Uterus (tissue), 4 donors: ENCODE measurements around the gene SLC17A5. TPM values are rescaled to one million over a fixed set of nuclear protein-coding genes. Genes with fewer than 3 reads are reported as not detected.
"Not testable (repeated sequence)": the region's sequence is repeated elsewhere in the genome, so short reads cannot be mapped to it uniquely, and the experiment has no call there.

ENCODE experiments used
- DNase-seq, 2 donors: peaks; one replicate each; pipeline ENCODE4 v3.0.0-alpha.2; 2019 to 2020
- H3K27ac ChIP-seq, 2 donors: fragments of 200-600 bp; sonication (generic); 1 replicate in 1 of 2; 2 replicates in 1 of 2; pipeline ENCODE4 v1.5.1; 2016 to 2018
- H3K27me3 ChIP-seq, 2 donors: fragments of 200-600 bp; sonication (generic); one replicate each; pipeline ENCODE4 v1.5.1; 2018 to 2019; ENCODE audit warnings: control low read depth in 1 of 2
- H3K36me3 ChIP-seq, 2 donors: fragments of 200-600 bp; sonication (generic); one replicate each; pipeline ENCODE4 v1.5.1; 2019; ENCODE audit warnings: control low read depth in 1 of 2
- H3K4me1 ChIP-seq, 2 donors: fragments of 200-600 bp; sonication (generic); one replicate each; pipeline ENCODE4 v1.5.1; 2018 to 2019; ENCODE audit warnings: control low read depth in 1 of 2
- H3K4me3 ChIP-seq, 2 donors: fragments of 200-600 bp; sonication (generic); 1 replicate in 1 of 2; 2 replicates in 1 of 2; pipeline ENCODE4 v1.5.1; 2018 to 2019; ENCODE audit warnings: mild to moderate bottlenecking in 1 of 2
- H3K9me3 ChIP-seq, 2 donors: fragments of 200-600 bp; sonication (generic); one replicate each; pipeline ENCODE4 v1.5.1; 2019; ENCODE audit warnings: control low read depth in 1 of 2
- POLR2A ChIP-seq, 2 donors: fragments of 450-650 bp; IDR thresholded peaks; one replicate each; pipeline ENCODE4 v1.6.1; 2016; ENCODE audit warnings: antibody characterized with exemption in 2 of 2, mild to moderate bottlenecking in 1 of 2, moderate library complexity in 1 of 2
- intact Hi-C: fragments of 100-400 bp; cut with DNase I; formaldehyde crosslinking; loops from one replicate; pipeline ENCODE4 v1.15.1; 2023; ENCODE audit warnings: low total_unique reads
- total RNA-seq, 4 donors: library from RNA; depleted of rRNA in 3 of 4; stranded (reverse); fragments of >200 nt in 3 of 4; gene quantifications; one replicate each; pipeline versions ENCODE4 v1.1.0 to v1.2.4, GENCODE V29; 2014 to 2023
- TF ChIP-seq, protein P1 (sequence below), 4 experiments: fragments of 200-600 bp in 2 of 4; fragments of 450-650 bp in 2 of 4; sonication (generic) in 2 of 4; IDR thresholded peaks; one replicate each; pipeline ENCODE4 v1.5.1; 2016 to 2019; ENCODE audit warnings: antibody characterized with exemption in 4 of 4, mild to moderate bottlenecking in 2 of 4, moderate library complexity in 1 of 4
- donor health status: DM: yes; HTN: yes; CAD: no.

The SLC17A5 gene
- total RNA-seq, 4 donors from 2014 or later = 3.6 to 27.4 (median 11.6) TPM

DNA sequence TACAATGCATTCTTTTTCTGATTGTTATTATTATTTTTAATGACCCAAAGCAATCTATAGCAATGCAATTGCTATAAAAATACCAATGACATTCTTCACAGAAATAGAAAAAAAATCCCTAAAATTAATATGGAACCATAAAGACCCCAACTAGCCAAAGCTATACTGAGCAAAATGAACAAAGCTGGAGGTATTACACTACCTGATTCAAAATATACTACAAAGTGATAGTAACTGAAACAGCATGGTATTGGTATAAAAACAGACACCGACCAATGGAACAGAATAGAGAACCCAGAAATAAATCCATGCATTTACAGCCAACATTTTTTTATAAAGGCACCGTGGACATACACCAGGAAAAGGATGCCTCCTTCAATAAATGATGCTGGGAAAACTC lies 72.5 kb downstream of the SLC17A5 start:
- Histone ChIP-seq H3K36me3 (no peaks in the 10 kb centered on the region), H3K9me3 (no peaks in the 10 kb centered on the region), H3K27ac (peak overlapping the region; percentile 96 to 100), H3K4me1 (peaks cover 5 to 7% of the 10 kb centered on the region in 2 donors), H3K27me3 (no peaks in the 10 kb centered on the region), H3K4me3 (no peak overlapping the region)
- intact Hi-C loops = no loop called here
- TF ChIP-seq, protein P1, sequence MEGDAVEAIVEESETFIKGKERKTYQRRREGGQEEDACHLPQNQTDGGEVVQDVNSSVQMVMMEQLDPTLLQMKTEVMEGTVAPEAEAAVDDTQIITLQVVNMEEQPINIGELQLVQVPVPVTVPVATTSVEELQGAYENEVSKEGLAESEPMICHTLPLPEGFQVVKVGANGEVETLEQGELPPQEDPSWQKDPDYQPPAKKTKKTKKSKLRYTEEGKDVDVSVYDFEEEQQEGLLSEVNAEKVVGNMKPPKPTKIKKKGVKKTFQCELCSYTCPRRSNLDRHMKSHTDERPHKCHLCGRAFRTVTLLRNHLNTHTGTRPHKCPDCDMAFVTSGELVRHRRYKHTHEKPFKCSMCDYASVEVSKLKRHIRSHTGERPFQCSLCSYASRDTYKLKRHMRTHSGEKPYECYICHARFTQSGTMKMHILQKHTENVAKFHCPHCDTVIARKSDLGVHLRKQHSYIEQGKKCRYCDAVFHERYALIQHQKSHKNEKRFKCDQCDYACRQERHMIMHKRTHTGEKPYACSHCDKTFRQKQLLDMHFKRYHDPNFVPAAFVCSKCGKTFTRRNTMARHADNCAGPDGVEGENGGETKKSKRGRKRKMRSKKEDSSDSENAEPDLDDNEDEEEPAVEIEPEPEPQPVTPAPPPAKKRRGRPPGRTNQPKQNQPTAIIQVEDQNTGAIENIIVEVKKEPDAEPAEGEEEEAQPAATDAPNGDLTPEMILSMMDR (IDR thresholded peaks at IDR 0.05) = no peak
- no peak for TF ChIP-seq POLR2A (IDR thresholded peaks at IDR 0.05)
- DNase-seq = no peak

DNA sequence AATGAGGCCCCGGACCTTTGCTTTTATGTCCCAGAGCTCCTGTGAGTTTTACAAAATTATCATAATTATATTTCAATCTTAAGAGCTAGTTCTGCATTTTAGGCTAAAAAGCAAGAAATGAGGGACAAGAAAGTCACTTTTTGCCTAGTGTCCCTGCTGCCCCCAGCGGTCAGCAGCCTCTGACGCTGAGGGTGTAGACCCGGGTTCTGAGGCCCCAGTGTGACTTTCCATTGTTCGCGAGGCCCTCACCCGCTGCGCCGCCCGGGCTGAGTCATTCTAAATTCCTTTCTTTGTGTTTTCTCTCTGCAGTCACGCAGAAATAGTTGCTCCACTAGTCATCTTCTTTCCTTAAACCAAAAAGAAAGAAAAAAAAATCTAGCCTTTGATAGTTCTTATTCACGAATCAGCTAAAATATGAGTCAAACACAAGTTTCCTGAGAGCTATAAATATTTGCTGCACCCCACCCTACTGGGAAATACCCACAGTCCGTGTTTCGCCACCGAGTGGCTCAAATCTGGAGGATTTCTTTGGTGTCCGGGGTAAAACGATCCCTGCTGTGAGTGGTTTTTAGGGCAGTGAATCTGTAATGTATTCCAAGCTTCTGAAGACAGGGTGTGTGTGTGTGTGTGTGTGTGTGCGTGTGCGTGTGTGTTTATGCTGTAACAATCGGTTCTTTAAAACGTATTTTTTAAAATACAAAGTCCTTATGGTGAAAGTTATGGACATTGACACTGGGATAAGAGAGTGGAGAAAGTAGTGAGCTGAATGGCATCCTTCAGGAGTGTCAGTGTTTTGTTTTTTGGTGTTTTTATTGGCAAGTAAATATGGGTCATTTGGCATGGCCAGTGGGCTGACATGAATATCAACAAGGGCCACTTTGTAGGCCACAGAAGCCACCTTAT lies 73.3 kb downstream of the SLC17A5 start:
- intact Hi-C loops = no loop called here
- peak; percentile 21 to 48 for TF ChIP-seq POLR2A (IDR thresholded peaks at IDR 0.05)
- TF ChIP-seq, protein P1 (IDR thresholded peaks at IDR 0.05) = peak; percentile 36 to 44 (median 40)

DNA sequence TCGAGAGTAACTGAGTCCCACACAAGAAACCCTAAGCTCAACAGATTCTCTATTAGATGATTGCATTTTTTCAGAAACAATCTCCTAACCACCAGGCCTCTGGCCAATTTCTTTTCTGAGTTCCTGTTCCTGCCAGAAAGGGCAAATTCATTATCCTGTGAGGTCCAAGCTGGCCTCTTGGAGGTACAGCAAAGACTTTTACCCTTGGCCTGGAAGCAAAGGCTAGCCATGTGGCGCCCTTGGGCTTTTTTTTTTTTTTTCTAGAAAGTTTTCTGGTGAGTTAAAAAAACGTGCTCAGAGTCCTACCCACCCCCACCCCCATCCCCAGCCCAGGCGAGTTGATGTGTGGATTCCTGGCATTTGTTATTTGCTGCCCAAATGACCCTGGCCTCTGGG lies 73.9 kb downstream of the SLC17A5 start:
- peaks cover 5 to 7% of the 10 kb centered on the region in 2 donors for H3K4me1 ChIP-seq
- no peaks in the 10 kb centered on the region for H3K36me3 ChIP-seq
- peak; percentile 30 to 54 for DNase-seq
- H3K9me3 ChIP-seq = no peaks in the 10 kb centered on the region
- TF ChIP-seq, protein P1 (IDR thresholded peaks at IDR 0.05) = no peak
- no peak for TF ChIP-seq POLR2A (IDR thresholded peaks at IDR 0.05)
- H3K27ac ChIP-seq = peak overlapping the region; percentile 96 to 100
- H3K27me3 ChIP-seq = no peaks in the 10 kb centered on the region
- peak overlapping the region; percentile 25 to 27 for H3K4me3 ChIP-seq
- intact Hi-C loops = no loop called here

More for the DNA sequence above, 73.3 kb downstream of the SLC17A5 start:
- peak; percentile 84 to 89 for DNase-seq
- Histone ChIP-seq H3K27me3 (no peaks in the 10 kb centered on the region), H3K9me3 (no peaks in the 10 kb centered on the region), H3K36me3 (no peaks in the 10 kb centered on the region), H3K27ac (peak overlapping the region; percentile 96 to 100), H3K4me3 (peak overlapping the region; percentile 25 to 27), H3K4me1 (peaks cover 5 to 7% of the 10 kb centered on the region in 2 donors)

DNA sequence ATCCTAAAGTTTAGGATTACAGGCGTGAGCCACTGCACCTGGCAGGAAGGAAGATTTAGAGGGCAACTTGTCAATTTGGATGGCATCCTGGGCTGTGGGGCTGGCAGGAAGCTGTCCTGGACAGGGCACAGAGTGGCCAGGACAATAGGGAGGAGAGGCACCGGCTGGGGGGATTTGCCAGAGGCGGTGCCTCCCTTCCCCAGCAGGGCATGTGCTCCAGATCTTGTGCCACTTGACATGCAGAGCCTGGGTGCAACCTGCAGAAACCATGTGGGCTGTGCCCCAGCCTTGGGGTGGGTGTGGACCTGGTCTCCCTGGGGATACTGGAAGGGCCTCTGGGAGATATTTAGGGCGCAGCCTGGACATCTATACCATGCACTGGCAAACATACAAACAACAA lies 74.4 kb downstream of the SLC17A5 start:
- TF ChIP-seq, protein P1 (IDR thresholded peaks at IDR 0.05) = no peak
- TF ChIP-seq POLR2A (IDR thresholded peaks at IDR 0.05) = no peak
- H3K4me3 ChIP-seq = no peak overlapping the region
- no peaks in the 10 kb centered on the region for H3K36me3 ChIP-seq
- DNase-seq = peak; percentile 26 to 36
- no peaks in the 10 kb centered on the region for H3K27me3 ChIP-seq
- intact Hi-C loops = no loop called here
- peaks cover 5 to 7% of the 10 kb centered on the region in 2 donors for H3K4me1 ChIP-seq
- peak overlapping the region; percentile 96 to 100 for H3K27ac ChIP-seq
- no peaks in the 10 kb centered on the region for H3K9me3 ChIP-seq

DNA sequence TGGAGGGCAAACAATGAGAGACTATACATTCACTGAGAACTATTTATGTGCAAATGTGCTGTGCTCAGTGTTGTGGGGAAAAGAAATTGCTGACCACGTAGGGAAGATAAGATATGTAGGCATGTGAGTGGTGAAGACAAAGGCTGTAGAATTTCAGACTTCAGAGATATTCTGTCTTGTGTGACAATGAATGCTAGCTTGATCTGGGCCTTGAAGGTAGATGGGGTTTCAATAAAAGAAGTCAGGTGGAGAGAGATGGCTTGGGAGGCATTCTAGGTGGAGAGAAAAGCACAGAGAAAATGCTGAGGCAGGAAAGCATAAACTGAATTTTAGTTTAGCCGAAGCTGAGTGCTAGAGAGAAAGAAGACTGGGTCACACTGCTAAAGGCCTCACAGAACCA lies 76.1 kb downstream of the SLC17A5 start:
- no peak for TF ChIP-seq POLR2A (IDR thresholded peaks at IDR 0.05)
- TF ChIP-seq, protein P1 (IDR thresholded peaks at IDR 0.05) = no peak
- no peak for DNase-seq
- peaks cover 5 to 7% of the 10 kb centered on the region in 2 donors for H3K4me1 ChIP-seq
- H3K27me3 ChIP-seq = no peaks in the 10 kb centered on the region
- no peaks in the 10 kb centered on the region for H3K36me3 ChIP-seq
- H3K27ac ChIP-seq = peak overlapping the region in 1 of 2 donors; percentile 100
- H3K4me3 ChIP-seq = no peak overlapping the region
- intact Hi-C loops = no loop called here
- no peaks in the 10 kb centered on the region for H3K9me3 ChIP-seq

DNA sequence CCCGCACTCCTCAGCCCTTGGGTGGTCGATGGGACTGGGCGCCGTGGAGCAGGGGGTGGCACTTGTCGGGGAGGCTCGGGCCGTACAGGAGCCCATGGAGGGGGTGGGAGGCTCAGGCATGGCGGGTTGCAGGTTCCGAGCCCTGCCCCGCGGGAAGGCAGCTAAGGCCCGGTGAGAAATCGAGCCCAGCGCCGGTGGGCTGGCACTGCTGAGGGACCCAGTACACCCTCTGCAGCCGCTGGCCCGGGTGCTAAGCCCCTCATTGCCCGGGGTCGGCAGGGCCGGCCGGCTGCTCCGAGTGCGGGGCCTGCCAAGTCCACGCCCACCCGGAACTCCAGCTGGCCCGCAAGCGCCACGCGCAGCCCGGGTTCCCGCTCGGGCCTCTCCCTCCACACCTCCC lies 81.3 kb downstream of the SLC17A5 start:
- H3K4me3 ChIP-seq, H3K4me1 ChIP-seq, intact Hi-C loops, H3K27ac ChIP-seq, H3K27me3 ChIP-seq, DNase-seq, H3K9me3 ChIP-seq, H3K36me3 ChIP-seq: not testable (repeated sequence)

DNA sequence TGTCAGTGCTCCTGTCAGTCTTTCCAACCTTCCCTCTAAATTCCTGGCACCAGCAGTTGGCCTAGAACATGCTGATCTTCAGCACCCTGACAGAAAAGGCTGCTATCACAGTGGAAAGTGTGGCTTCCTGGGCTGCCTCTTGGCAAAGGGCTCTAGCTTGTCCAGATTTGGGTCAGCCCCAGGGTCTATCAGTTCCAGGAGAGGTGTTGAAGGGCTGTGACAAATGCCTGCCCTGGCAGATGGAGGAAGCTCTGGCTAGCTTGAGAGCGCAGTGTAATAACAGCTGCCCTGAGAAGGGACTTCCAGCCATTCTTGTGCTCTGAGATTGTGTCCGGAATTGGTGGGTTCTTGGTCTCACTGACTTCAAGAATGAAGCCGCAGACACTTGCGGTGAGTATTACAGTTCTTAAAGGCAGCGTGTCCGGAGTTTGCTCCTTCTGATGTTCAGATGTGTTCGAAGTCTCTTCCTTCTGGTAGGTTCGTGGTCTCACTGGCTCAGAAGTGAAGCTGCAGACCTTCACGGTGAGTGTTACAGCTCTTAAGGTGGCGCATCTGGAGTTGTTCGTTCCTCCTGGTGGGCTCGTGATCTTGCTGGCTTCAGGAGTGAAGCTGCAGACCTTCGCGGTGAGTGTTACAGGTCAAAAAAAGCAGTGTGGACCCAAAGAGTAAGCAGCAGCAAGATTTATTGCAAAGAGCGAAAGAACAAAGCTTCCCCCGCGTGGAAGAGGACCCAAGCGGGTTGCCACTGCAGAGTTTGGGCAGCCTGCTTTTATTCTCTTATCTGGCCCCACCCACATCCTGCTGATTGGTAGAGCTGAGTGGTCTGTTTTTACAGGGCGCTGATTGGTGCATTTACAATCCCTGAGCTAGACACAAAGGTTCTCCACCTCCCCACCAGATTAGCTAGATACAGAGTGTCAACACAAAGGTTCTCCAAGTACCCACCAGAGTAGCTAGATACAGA lies 82.3 kb downstream of the SLC17A5 start:
- intact Hi-C loops, H3K36me3 ChIP-seq, H3K9me3 ChIP-seq, H3K27ac ChIP-seq, H3K4me1 ChIP-seq, H3K27me3 ChIP-seq, H3K4me3 ChIP-seq, DNase-seq: not testable (repeated sequence)
